Measurements from ENCODE around the gene TMEM132A.
"Not testable (repeated sequence)": the region's sequence is repeated elsewhere in the genome, so short reads cannot be mapped to it uniquely, and the experiment has no call there.

The TMEM132A gene

GRCh38 chr11:60909680-60910280, 14.5 kb upstream of the TMEM132A start:
- H3K9ac ChIP-seq (ENCODE audit: low read depth, low read length); H3K4me3 ChIP-seq (ENCODE audit: low read depth, low read length); H3K9me3 ChIP-seq (ENCODE audit: control insufficient read depth, insufficient read depth, low read length); H3K36me3 ChIP-seq (ENCODE audit: control insufficient read depth, insufficient read depth, low read length); H3K4me1 ChIP-seq (ENCODE audit: control insufficient read depth, insufficient read depth, low read length): not testable (repeated sequence)
- peaks cover 32% of the 10 kb centered on the region for H3K27me3 ChIP-seq (ENCODE audit: control insufficient read depth, insufficient read depth, low read length)

- Histone ChIP-seq H3K4me1 (ENCODE audit: control insufficient read depth, insufficient read depth, low read length) (peaks cover 4% of the 10 kb centered on the region), H3K27me3 (ENCODE audit: control insufficient read depth, insufficient read depth, low read length) (peaks cover 37% of the 10 kb centered on the region), H3K4me3 (ENCODE audit: low read depth, low read length) (no peak overlapping the region), H3K9ac (ENCODE audit: low read depth, low read length) (no peak overlapping the region), H3K9me3 (ENCODE audit: control insufficient read depth, insufficient read depth, low read length) (no peaks in the 10 kb centered on the region), H3K36me3 (ENCODE audit: control insufficient read depth, insufficient read depth, low read length) (no peaks in the 10 kb centered on the region)
Observed at GRCh38 chr11:60910281-60910687, 14.0 kb upstream of the TMEM132A start.

- no peaks in the 10 kb centered on the region for H3K36me3 ChIP-seq (ENCODE audit: control insufficient read depth, insufficient read depth, low read length)
- no peak overlapping the region for H3K4me3 ChIP-seq (ENCODE audit: low read depth, low read length)
- H3K27me3 ChIP-seq (ENCODE audit: control insufficient read depth, insufficient read depth, low read length): peaks cover 37% of the 10 kb centered on the region
- H3K4me1 ChIP-seq (ENCODE audit: control insufficient read depth, insufficient read depth, low read length): peaks cover 5% of the 10 kb centered on the region
- no peak overlapping the region for H3K9ac ChIP-seq (ENCODE audit: low read depth, low read length)
- H3K9me3 ChIP-seq (ENCODE audit: control insufficient read depth, insufficient read depth, low read length): no peaks in the 10 kb centered on the region
Observed at GRCh38 chr11:60910711-60911380, 13.4 kb upstream of the TMEM132A start.

- peaks cover 37% of the 10 kb centered on the region for H3K27me3 ChIP-seq (ENCODE audit: control insufficient read depth, insufficient read depth, low read length)
- H3K36me3 ChIP-seq (ENCODE audit: control insufficient read depth, insufficient read depth, low read length): no peaks in the 10 kb centered on the region
- no peak overlapping the region for H3K9ac ChIP-seq (ENCODE audit: low read depth, low read length)
- H3K4me3 ChIP-seq (ENCODE audit: low read depth, low read length): no peak overlapping the region
- peaks cover 9% of the 10 kb centered on the region for H3K4me1 ChIP-seq (ENCODE audit: control insufficient read depth, insufficient read depth, low read length)
- no peaks in the 10 kb centered on the region for H3K9me3 ChIP-seq (ENCODE audit: control insufficient read depth, insufficient read depth, low read length)
Observed at GRCh38 chr11:60912223-60912850, 11.9 kb upstream of the TMEM132A start.

GRCh38 chr11:60912851-60913528, 11.3 kb upstream of the TMEM132A start:
- peaks cover 9% of the 10 kb centered on the region for H3K4me1 ChIP-seq (ENCODE audit: control insufficient read depth, insufficient read depth, low read length)
- H3K9me3 ChIP-seq (ENCODE audit: control insufficient read depth, insufficient read depth, low read length): no peaks in the 10 kb centered on the region
- peak overlapping the region; percentile 90 for H3K9ac ChIP-seq (ENCODE audit: low read depth, low read length)
- H3K27me3 ChIP-seq (ENCODE audit: control insufficient read depth, insufficient read depth, low read length): peaks cover 37% of the 10 kb centered on the region
- H3K36me3 ChIP-seq (ENCODE audit: control insufficient read depth, insufficient read depth, low read length): no peaks in the 10 kb centered on the region
- peak overlapping the region; percentile 84 for H3K4me3 ChIP-seq (ENCODE audit: low read depth, low read length)

GRCh38 chr11:60913793-60914632, 10.2 kb upstream of the TMEM132A start, which contains the start of gene TMEM109:
TMEM109 (plus strand) TSS chr11:60914158; CDS start chr11:60919694, 5,536 bp downstream.
- Histone ChIP-seq H3K4me3 (ENCODE audit: low read depth, low read length) (peak within 1 kb of the TSS; percentile 84), H3K9me3 (ENCODE audit: control insufficient read depth, insufficient read depth, low read length) (no peaks in the 10 kb centered on the region), H3K9ac (ENCODE audit: low read depth, low read length) (peak within 1 kb of the TSS; percentile 90), H3K4me1 (ENCODE audit: control insufficient read depth, insufficient read depth, low read length) (peaks cover 9% of the 10 kb centered on the region), H3K27me3 (ENCODE audit: control insufficient read depth, insufficient read depth, low read length) (peaks cover 35% of the 10 kb centered on the region), H3K36me3 (ENCODE audit: control insufficient read depth, insufficient read depth, low read length) (no peaks in the 10 kb centered on the region)

GRCh38 chr11:60914633-60915247, 9.5 kb upstream of the TMEM132A start:
- H3K4me3 ChIP-seq (ENCODE audit: low read depth, low read length): peak overlapping the region; percentile 84
- H3K9me3 ChIP-seq (ENCODE audit: control insufficient read depth, insufficient read depth, low read length): no peaks in the 10 kb centered on the region
- H3K36me3 ChIP-seq (ENCODE audit: control insufficient read depth, insufficient read depth, low read length): no peaks in the 10 kb centered on the region
- peak overlapping the region; percentile 29 for H3K9ac ChIP-seq (ENCODE audit: low read depth, low read length)
- peaks cover 29% of the 10 kb centered on the region for H3K27me3 ChIP-seq (ENCODE audit: control insufficient read depth, insufficient read depth, low read length)
- H3K4me1 ChIP-seq (ENCODE audit: control insufficient read depth, insufficient read depth, low read length): peaks cover 9% of the 10 kb centered on the region

GRCh38 chr11:60915248-60915914, 8.9 kb upstream of the TMEM132A start:
- peaks cover 29% of the 10 kb centered on the region for H3K27me3 ChIP-seq (ENCODE audit: control insufficient read depth, insufficient read depth, low read length)
- no peak overlapping the region for H3K9ac ChIP-seq (ENCODE audit: low read depth, low read length)
- peak overlapping the region; percentile 84 for H3K4me3 ChIP-seq (ENCODE audit: low read depth, low read length)
- H3K4me1 ChIP-seq (ENCODE audit: control insufficient read depth, insufficient read depth, low read length): peaks cover 9% of the 10 kb centered on the region
- no peaks in the 10 kb centered on the region for H3K9me3 ChIP-seq (ENCODE audit: control insufficient read depth, insufficient read depth, low read length)
- peaks cover 1% of the 10 kb centered on the region for H3K36me3 ChIP-seq (ENCODE audit: control insufficient read depth, insufficient read depth, low read length)

- H3K36me3 ChIP-seq (ENCODE audit: control insufficient read depth, insufficient read depth, low read length): peaks cover 11% of the 10 kb centered on the region
- H3K4me3 ChIP-seq (ENCODE audit: low read depth, low read length): no peak overlapping the region
- H3K27me3 ChIP-seq (ENCODE audit: control insufficient read depth, insufficient read depth, low read length): peaks cover 20% of the 10 kb centered on the region
- peaks cover 9% of the 10 kb centered on the region for H3K4me1 ChIP-seq (ENCODE audit: control insufficient read depth, insufficient read depth, low read length)
- H3K9ac ChIP-seq (ENCODE audit: low read depth, low read length): no peak overlapping the region
- H3K9me3 ChIP-seq (ENCODE audit: control insufficient read depth, insufficient read depth, low read length): no peaks in the 10 kb centered on the region
Observed at GRCh38 chr11:60916669-60917206, 7.5 kb upstream of the TMEM132A start.

- peaks cover 16% of the 10 kb centered on the region for H3K36me3 ChIP-seq (ENCODE audit: control insufficient read depth, insufficient read depth, low read length)
- H3K9me3 ChIP-seq (ENCODE audit: control insufficient read depth, insufficient read depth, low read length): no peaks in the 10 kb centered on the region
- H3K9ac ChIP-seq (ENCODE audit: low read depth, low read length): no peak overlapping the region
- peaks cover 9% of the 10 kb centered on the region for H3K4me1 ChIP-seq (ENCODE audit: control insufficient read depth, insufficient read depth, low read length)
- H3K4me3 ChIP-seq (ENCODE audit: low read depth, low read length): no peak overlapping the region
- peaks cover 16% of the 10 kb centered on the region for H3K27me3 ChIP-seq (ENCODE audit: control insufficient read depth, insufficient read depth, low read length)
Observed at GRCh38 chr11:60917267-60917666, 7.0 kb upstream of the TMEM132A start.
